ENCODE measurements around the gene PAPPA2.

Gene PAPPA2

DNA sequence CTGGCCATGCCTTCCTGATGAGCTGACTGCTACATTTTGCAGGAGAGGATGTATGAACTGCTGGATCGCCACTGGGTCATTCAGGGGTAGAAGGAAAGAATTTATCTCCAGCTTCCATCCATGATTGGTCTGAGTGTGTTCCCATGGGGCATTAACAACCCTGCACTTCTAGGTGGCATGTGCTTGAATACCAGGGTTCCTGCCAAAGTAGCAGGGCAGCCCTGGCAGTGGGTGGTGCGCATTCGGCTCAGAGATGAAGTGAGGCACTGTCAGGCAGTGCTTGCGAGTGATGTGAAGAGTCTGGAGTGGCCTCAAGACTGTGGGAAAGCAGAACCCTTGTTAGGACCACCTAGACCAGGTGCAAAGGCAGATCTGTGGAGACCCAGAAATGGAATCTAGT is 406.6 kb downstream of the PAPPA2 start:
- TF ChIP-seq, protein P1, sequence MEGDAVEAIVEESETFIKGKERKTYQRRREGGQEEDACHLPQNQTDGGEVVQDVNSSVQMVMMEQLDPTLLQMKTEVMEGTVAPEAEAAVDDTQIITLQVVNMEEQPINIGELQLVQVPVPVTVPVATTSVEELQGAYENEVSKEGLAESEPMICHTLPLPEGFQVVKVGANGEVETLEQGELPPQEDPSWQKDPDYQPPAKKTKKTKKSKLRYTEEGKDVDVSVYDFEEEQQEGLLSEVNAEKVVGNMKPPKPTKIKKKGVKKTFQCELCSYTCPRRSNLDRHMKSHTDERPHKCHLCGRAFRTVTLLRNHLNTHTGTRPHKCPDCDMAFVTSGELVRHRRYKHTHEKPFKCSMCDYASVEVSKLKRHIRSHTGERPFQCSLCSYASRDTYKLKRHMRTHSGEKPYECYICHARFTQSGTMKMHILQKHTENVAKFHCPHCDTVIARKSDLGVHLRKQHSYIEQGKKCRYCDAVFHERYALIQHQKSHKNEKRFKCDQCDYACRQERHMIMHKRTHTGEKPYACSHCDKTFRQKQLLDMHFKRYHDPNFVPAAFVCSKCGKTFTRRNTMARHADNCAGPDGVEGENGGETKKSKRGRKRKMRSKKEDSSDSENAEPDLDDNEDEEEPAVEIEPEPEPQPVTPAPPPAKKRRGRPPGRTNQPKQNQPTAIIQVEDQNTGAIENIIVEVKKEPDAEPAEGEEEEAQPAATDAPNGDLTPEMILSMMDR (IDR thresholded peaks at IDR 0.05; ENCODE audit: control insufficient read depth, extremely low read depth, insufficient read depth), result no peak
- H3K4me3 ChIP-seq (ENCODE audit: low read depth, low read length), result no peak overlapping the region
- DNase-seq (ENCODE audit: low read depth), result no peak

DNA sequence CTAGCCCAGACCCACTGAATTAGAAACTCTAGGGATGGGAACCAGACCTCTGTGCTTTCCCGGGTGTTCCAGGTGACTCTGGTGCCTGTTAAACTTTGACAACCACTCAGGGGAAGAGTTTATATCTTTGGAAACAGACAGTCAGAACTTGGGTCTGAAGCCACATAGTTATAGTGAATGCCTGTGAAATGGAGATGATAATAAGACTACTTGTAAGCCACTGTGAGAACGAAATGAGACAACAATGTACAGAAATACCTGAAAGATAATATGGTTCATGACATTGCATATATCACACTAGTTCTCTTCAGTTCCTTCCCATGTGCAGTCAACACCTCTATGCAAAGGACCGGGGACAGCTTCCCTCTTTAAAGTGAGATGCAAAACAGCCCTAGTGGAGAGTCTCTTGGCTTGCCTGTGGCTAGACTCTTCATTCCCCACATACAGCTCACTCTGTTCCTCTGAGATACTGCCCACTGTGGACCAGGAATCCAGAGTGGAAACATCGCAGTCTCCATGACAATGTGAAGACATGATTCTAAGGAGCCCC is 414.1 kb downstream of the PAPPA2 start:
- TF ChIP-seq, protein P1 (IDR thresholded peaks at IDR 0.05; ENCODE audit: control insufficient read depth, extremely low read depth, insufficient read depth), result no peak
- DNase-seq (ENCODE audit: low read depth), result no peak
- H3K4me3 ChIP-seq (ENCODE audit: low read depth, low read length), result no peak overlapping the region

DNA sequence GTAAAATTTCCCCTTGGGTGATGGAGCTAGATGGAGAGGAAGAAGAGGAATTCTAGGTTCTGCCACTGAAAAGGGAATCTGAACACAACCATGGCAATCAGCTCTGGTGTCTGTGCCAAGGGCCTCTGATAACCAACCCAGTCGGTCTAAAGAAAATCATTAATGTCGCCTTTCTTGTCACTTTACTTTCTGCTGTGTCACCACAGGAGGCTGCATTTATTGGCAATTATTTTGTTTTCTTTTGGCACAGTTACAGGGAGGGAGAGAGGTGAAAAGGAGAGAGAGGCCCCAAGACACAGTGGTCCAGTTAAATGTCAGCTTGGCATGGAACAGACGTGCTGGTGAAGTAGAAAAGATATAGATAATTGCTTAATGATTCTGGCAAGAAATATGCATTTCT is 414.6 kb downstream of the PAPPA2 start:
- DNase-seq (ENCODE audit: low read depth), result no peak

DNA sequence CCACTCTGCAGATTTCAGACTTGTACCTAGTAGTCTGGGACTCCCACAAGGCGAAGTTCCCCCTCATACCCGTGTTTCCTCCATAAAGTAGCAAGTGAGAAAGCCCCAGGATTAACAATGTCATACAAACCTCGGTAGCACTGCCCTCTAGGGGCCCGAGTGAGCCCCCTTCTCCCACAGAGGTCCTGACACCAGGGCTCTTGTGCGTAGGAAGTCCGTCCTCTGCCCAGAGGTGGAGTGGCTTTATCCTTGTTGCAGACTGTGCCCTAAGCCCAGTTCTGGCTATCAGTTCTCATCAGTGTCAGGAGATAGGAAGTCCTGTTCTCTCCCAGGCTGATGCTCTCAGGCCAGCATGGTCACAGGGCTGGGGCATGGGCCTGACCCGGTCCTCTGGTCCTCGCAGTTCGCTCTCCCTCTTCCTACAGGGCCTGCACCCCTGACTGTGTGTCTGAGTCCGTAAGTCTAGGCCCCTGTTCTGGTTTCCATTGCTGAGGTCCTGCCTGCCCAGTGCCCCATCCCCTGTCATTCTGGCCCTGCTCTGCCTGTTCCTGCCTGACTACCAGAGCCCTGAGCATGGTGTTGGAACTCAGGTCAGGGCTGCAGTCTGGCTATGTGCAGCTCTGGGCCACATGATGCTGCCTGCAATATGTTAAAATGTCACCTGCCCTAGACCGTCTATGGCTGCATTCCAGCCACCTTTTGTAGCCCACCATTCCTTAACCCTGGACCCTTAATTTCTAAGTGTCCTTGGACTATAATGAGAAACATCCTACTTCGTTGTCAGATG is 416.0 kb downstream of the PAPPA2 start:
- no peak for DNase-seq (ENCODE audit: low read depth)
- TF ChIP-seq, protein P1 (IDR thresholded peaks at IDR 0.05; ENCODE audit: control insufficient read depth, extremely low read depth, insufficient read depth), result no peak
- no peak overlapping the region for H3K4me3 ChIP-seq (ENCODE audit: low read depth, low read length)

More for the DNA sequence above, 414.6 kb downstream of the PAPPA2 start:
- H3K4me3 ChIP-seq (ENCODE audit: low read depth, low read length), result no peak overlapping the region
- TF ChIP-seq, protein P1 (IDR thresholded peaks at IDR 0.05; ENCODE audit: control insufficient read depth, extremely low read depth, insufficient read depth), result no peak

DNA sequence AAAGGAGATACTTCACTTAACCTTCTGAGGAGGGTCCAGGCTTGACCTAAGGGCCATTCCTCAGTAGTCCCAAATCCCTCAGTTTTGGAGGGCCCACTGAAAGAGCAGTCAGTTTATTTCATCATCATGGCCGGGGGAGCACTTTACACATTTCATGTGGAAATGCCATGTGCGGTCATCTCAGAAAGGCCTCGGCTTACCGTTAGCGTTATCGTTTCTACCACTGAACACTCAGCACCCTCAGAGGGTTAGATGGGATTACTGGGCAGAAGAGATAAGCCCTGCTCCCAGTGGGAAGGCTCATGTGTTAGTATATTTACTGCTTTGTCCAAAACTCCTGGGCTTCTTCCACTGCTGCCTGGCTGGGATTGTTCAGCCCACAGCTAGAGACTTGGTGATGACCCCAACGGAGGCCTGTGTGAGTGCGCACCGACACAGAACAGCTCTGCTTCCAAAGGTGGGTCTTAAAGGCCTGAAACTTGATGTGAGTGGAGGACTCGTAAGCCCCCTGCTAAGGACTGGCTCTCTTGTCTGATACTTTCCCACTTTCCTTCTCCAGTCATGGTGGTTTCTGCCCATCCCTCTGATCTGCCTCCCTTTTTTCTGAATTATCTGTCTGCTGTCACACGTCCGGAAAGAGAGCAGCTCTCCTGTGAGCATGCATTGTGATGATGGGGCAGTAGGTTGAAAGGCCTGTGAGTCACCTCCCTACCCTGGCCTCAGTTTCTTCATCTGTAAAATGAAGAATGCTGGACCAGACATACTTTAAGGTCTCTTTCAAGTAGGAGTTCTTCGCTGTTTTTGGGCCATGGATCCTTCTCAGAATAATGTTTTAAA is 417.0 kb downstream of the PAPPA2 start:
- H3K4me3 ChIP-seq (ENCODE audit: low read depth, low read length), result no peak overlapping the region
- TF ChIP-seq, protein P1 (IDR thresholded peaks at IDR 0.05; ENCODE audit: control insufficient read depth, extremely low read depth, insufficient read depth), result no peak
- no peak for DNase-seq (ENCODE audit: low read depth)

DNA sequence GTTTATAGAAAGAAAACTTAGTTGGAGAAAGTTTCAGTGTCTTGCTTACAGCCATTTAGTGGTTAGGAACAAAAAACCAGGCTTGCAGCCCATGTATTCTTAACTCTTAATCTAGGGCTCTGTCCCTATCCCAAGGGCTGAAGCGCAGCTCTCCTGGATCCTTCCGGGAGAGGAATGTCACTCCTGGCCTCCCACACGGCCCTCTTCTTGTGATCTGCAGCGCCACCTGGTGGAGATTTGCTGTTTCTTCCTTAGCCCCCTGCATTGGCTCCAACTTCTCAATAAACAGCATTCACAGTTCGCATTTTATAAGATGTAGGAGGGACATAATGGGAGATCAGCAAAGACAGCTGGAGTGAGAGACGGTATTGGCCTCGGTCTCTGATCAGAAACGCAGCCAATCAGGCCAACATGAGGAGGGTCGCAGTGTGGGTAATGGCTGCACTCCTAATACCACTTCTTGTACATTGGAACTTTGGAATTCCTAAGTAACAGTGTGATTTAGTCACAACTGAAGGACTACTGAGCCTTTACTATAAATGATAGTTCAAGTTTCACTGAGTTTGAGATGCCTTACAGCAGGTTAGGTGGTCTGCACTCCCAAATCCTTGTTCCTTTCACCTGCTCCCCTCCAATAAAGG is 418.1 kb downstream of the PAPPA2 start:
- DNase-seq (ENCODE audit: low read depth), result peak; percentile 54
- TF ChIP-seq, protein P1 (IDR thresholded peaks at IDR 0.05; ENCODE audit: control insufficient read depth, extremely low read depth, insufficient read depth), result peak; percentile 86
- H3K4me3 ChIP-seq (ENCODE audit: low read depth, low read length), result no peak overlapping the region

All from LNCaP clone FGC (cell line).